Thoracic aorta endothelial cell (primary cell): ENCODE data around the gene MIEN1. TPM values are rescaled to one million over a fixed set of nuclear protein-coding genes. Genes with fewer than 3 reads are reported as not detected.

Experiments used
- small RNA-seq: library from RNA; depleted of rRNA; stranded (forward); fragments of <200 nt; gene quantifications from one replicate; pipeline ENCODE3, GENCODE V24; 2012
- total RNA-seq: library from RNA; depleted of rRNA; stranded (reverse); fragments of >200 nt; gene quantifications from 2 replicates; pipeline ENCODE4 v1.2.3, GENCODE V29; 2012

The MIEN1 gene
- 25.5 and 26.9 TPM in 2 replicates for total RNA-seq

DNA sequence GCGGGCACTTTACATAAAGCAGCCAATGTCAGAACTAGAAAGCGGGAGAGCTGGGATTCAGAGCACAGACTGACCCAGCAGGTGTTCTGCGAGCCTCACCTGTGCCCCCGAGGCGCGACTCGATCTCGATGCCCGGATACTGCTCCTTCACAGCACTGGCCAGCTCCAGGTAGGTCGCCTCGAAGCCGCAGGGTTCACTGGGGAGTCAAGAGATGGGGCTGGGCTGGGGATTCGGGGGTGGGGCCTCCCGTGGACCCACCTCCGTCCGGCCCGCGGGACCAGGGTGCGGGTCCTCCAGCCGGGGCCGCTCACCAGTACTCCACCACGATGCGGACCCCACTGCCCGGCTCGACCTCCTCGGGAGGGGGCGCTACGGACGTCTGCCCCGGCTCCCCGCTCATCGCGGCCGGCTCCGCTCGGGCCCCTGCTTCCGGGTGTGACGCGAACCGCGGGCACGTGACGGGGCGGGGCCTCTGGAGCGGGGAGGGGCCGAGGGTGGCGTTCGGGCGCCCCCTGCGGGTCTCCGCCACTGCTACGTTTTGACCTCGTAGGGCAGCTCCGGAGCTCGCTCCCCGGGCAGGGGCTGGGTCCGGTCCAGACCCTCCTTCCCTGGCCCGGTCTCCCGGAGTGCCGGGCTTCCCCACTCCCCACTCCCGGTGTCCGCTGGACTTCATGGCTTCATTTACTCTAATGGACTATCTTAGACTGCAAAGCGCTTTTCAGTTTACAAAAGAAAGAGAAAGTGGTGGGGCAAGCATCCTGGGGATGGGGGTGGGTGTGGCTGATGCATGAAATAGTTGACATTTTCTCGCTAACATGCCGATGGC, at the start of gene MIEN1:
MIEN1 (minus strand) TSS at position 438 of the 827 bp plus-strand sequence; CDS start at position 401, 37 bp downstream.

GRCh38 chr17:39737760-39738567, 7.6 kb upstream of the MIEN1 start, which contains the start of gene GRB7:
Gene GRB7, plus strand, starts transcription at chr17:39737938. Its CDS starts 4,364 bp downstream, at chr17:39742302.

DNA sequence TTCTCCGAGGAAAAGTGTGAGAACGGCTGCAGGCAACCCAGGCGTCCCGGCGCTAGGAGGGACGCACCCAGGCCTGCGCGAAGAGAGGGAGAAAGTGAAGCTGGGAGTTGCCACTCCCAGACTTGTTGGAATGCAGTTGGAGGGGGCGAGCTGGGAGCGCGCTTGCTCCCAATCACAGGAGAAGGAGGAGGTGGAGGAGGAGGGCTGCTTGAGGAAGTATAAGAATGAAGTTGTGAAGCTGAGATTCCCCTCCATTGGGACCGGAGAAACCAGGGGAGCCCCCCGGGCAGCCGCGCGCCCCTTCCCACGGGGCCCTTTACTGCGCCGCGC, 30.5 kb downstream of the MIEN1 start, which contains the start of gene ERBB2:
ERBB2 (plus strand) TSS at position 247 of the 330 bp plus-strand sequence. CDS start 175 bp downstream, outside the sequence.

DNA sequence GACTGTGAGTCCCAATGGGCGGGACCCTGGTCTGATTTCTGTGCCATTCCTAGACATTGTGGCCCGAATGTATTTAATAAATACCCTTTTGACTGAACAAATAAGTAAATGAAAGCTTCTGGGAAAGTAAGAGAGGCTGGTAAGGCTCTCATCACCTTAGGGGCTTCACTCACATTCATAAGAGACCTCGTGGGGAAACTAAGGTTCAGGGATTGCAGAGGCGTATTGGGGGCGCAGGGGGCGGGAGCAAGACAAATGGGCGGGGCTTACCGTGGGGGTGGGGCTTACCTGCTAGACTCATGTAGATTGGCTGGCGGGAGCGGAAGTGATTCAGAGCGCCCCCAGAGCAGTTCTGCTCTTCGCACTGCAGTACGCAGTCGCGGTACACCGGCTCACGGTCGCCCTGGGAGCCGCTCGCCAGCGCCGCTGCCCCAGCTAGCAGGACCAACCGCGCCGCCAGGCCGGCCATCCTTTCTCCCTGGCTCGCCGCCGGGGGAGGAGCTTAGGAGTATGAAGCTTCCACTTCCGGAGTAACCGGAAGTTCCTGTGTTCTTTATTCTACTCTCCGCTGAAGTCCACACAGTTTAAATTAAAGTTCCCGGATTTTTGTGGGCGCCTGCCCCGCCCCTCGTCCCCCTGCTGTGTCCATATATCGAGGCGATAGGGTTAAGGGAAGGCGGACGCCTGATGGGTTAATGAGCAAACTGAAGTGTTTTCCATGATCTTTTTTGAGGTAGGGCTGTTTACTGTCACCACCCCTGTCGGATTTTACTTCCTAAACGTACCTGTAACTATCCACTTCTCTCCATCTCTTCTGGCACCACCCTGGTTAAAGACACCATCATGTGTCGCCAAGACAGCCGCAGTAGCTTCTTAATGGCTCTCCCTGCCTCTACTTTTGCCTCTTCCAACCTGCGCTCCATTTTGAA, 42.5 kb downstream of the MIEN1 start, which contains the start of gene PGAP3:
PGAP3 (minus strand) TSS at position 512 of the 929 bp plus-strand sequence; CDS start at position 469, 43 bp downstream.

Small RNA genes within 50 kb of the gene (small RNA-seq; reads per million reads assigned to genes)
- not detected for gene MIR4728

Other genes with a start within 250 kb of the MIEN1 start
- gene NEUROD2, start 122.6 kb downstream of the MIEN1 start, total RNA-seq = not detected in 2 replicates
- not detected in 2 replicates for gene PPP1R1B, start 103.6 kb downstream of the MIEN1 start, total RNA-seq
- 21.8 and 22.6 TPM in 2 replicates for gene STARD3, start 93.4 kb downstream of the MIEN1 start, total RNA-seq
- 0.13 and 0.36 TPM in 2 replicates for gene TCAP, start 65.2 kb downstream of the MIEN1 start, total RNA-seq
- not detected in 2 replicates for gene PNMT, start 62.1 kb downstream of the MIEN1 start, total RNA-seq
- gene PGAP3, start 42.5 kb downstream of the MIEN1 start, total RNA-seq = 1.4 and 2.7 TPM in 2 replicates
- gene ERBB2, start 30.5 kb downstream of the MIEN1 start, total RNA-seq = 17.3 and 28.9 TPM in 2 replicates
- 0.07 TPM in 1 of 2 replicates, not detected in the other for gene GRB7, start 7.4 kb upstream of the MIEN1 start, total RNA-seq
- not detected in 2 replicates for gene IKZF3, start 133.8 kb upstream of the MIEN1 start, total RNA-seq
- not detected in 2 replicates for gene ZPBP2, start 137.7 kb upstream of the MIEN1 start, total RNA-seq
- gene GSDMB, start 188.1 kb upstream of the MIEN1 start, total RNA-seq = 3.9 and 4.0 TPM in 2 replicates
- gene ORMDL3, start 197.1 kb upstream of the MIEN1 start, total RNA-seq = 14.9 and 19.3 TPM in 2 replicates
- gene LRRC3C, start 197.2 kb upstream of the MIEN1 start, total RNA-seq = not detected in 2 replicates
- not detected in 2 replicates for gene GSDMA, start 232.5 kb upstream of the MIEN1 start, total RNA-seq